ENCODE measurements around the gene BNIP1. TPM values are rescaled to one million over a fixed set of nuclear protein-coding genes. Genes with fewer than 3 reads are reported as not detected.

BNIP1 gene
- total RNA-seq, 1 experiment from 2014 or later = 21.1 TPM

DNA sequence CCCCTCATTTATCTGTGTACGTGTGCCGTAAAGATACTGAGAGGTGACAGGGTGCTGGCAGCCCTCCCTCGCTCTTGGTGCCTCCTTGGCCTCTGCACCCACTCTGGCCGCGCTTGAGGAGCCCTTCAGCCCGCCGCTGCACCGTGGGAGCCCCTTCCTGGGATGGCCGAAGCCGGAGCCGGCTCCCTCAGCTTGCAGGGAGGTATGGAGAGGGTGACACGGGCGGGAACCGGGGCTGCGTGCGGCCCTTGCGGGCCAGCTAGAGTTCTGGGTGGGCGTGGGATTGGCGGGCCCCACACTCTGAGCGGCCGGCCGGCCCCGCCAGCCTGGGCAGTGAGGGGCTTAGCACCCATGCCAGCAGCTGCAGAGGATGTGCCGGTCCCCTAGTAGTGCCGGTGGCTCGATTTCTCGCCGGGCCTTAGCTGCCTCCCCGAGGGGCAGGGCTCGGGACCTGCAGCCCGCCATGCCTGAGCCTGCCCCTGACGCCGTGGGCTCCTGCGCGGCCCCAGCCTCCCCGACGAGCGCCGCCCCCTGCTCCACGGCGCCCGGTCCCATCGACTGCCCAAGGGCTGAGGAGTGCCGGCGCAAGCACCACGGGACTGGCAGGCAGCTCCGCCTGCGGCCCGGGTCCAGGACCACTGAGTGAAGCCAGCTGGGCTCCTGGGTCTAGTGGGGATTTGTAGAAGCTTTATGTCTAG lies 69.1 kb downstream of the BNIP1 start:
- Histone ChIP-seq H3K36me3 (replicated peaks; ENCODE audit: control insufficient read depth, insufficient read depth, low read length) (no peaks in the 10 kb centered on the region), H3K4me3 (ENCODE audit: insufficient read depth, low read depth, low read length) (no peak overlapping the region), H3K27me3 (ENCODE audit: control insufficient read depth, insufficient read depth, low read length) (no peaks in the 10 kb centered on the region)
- DNase-seq = no peak

Other genes with a start within 250 kb of the BNIP1 start
- gene RPL26L1, start 185.1 kb upstream of the BNIP1 start, total RNA-seq (2014; rRNA removed; shearing (Covaris generic)) = 42.7 and 45.9 TPM in 2 replicates
- 73.0 and 113 TPM in 2 replicates for gene ATP6V0E1, start 160.8 kb upstream of the BNIP1 start, total RNA-seq (2014; rRNA removed; shearing (Covaris generic))
- 8.7 and 18.1 TPM in 2 replicates for gene CREBRF, start 88.2 kb upstream of the BNIP1 start, total RNA-seq (2014; rRNA removed; shearing (Covaris generic))
- 2.4 and 3.8 TPM in 2 replicates for gene NKX2-5, start 90.7 kb downstream of the BNIP1 start, total RNA-seq (2014; rRNA removed; shearing (Covaris generic))
- 17.8 and 29.5 TPM in 2 replicates for gene STC2, start 183.9 kb downstream of the BNIP1 start, total RNA-seq (2014; rRNA removed; shearing (Covaris generic))